KMS-11 (cell line): ENCODE results near the gene CUEDC1.
A peak's percentile ranks its signal among the peaks of the same experiment; 100 is the strongest.

Source experiments
- H2AFZ ChIP-seq: fragments of 200-600 bp; sonication (generic); 2 replicates; pipeline ENCODE4 v1.6.1; 2016; ENCODE audit warnings: antibody characterized with exemption, mixed run types, low read depth
- H3K27ac ChIP-seq: fragments of 200-600 bp; sonication (generic); 2 replicates; pipeline ENCODE4 v1.6.1; 2016; ENCODE audit warnings: mild to moderate bottlenecking, mixed run types
- H3K27me3 ChIP-seq: fragments of 200-600 bp; sonication (generic); 2 replicates; pipeline ENCODE4 v1.6.1; 2017; ENCODE audit warnings: mild to moderate bottlenecking, low read depth, mixed run types, moderate library complexity; ENCODE audit not compliant: insufficient read depth
- H3K36me3 ChIP-seq: fragments of 200-600 bp; sonication (generic); 2 replicates; pipeline ENCODE4 v1.6.1; 2017; ENCODE audit warnings: mild to moderate bottlenecking, mixed run types; ENCODE audit not compliant: insufficient read depth
- H3K4me1 ChIP-seq: fragments of 200-600 bp; sonication (generic); 2 replicates; pipeline ENCODE4 v1.6.1; 2016; ENCODE audit warnings: mild to moderate bottlenecking, low read depth, mixed run types; ENCODE audit not compliant: poor library complexity, severe bottlenecking
- H3K4me2 ChIP-seq: fragments of 200-600 bp; sonication (generic); 2 replicates; pipeline ENCODE4 v1.7.0; 2016; ENCODE audit warnings: mild to moderate bottlenecking, mixed run types
- H3K4me3 ChIP-seq: fragments of 200-600 bp; sonication (generic); IDR thresholded peaks from 2 replicates; pipeline ENCODE4 v1.6.1; 2017; ENCODE audit warnings: low read depth, low read length, mixed read lengths; ENCODE audit not compliant: insufficient read depth
- H3K79me2 ChIP-seq: fragments of 200-600 bp; sonication (generic); 2 replicates; pipeline ENCODE4 v1.6.1; 2016; ENCODE audit warnings: low read depth, mixed run types; ENCODE audit not compliant: insufficient read depth
- H3K9ac ChIP-seq: fragments of 200-600 bp; sonication (generic); 2 replicates; pipeline ENCODE4 v1.6.1; 2016; ENCODE audit warnings: mild to moderate bottlenecking, mixed run types
- H4K20me1 ChIP-seq: fragments of 200-600 bp; sonication (generic); 2 replicates; pipeline ENCODE4 v1.6.1; 2016; ENCODE audit warnings: mild to moderate bottlenecking, mixed run types; ENCODE audit not compliant: insufficient read depth
- TF ChIP-seq, protein P1 (sequence below): fragments of 200-600 bp; sonication (generic); conservative IDR thresholded peaks from 2 replicates; pipeline ENCODE4 v1.6.1; 2017; ENCODE audit warnings: low read depth, mild to moderate bottlenecking, antibody characterized with exemption, low read length, moderate library complexity, mixed read lengths

Gene CUEDC1

DNA sequence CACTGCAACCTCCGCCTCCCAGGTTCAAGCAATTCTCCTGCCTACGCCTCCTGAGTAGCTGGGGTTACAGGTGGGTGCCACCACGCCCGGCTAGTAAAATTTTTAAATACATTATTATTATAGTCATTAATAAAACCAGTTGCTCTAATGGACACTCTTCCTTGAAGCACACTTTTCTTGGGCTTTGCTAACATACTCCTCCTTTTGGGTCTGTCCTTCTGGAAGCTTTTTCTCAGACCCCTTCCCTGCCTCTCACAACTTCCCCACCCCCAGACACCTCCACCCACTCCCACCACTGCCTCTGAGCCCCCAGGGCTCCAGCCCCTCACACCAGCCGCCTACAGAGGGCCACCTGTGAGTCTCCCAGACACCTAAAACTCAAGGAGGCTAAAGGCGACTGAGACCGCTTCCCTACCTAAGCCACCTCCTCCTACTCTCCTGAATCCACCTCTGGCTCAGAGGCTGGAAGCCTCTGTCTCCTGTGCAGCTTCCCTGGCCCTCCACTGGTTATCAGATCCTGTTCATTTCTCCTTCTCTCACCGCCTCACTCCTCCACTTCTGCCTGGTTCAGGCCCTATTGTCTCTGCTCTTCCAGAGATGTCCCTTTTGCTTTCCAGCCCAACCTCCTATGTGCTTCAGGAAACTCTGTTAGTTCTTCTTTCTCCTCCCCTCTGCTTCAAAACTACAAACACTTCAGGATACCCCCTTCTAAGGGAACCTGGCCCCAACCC is 2.1 kb upstream of the CUEDC1 start:
- peak overlapping the region; percentile 99; the same call in 1 of the 2 replicates for H3K4me2 ChIP-seq
- no peak overlapping the region for H3K4me3 ChIP-seq
- H3K79me2 ChIP-seq: no peaks in the 10 kb centered on the region
- no peak overlapping the region for H2AFZ ChIP-seq
- no peak overlapping the region for H3K9ac ChIP-seq
- no peak overlapping the region for H3K27ac ChIP-seq
- H4K20me1 ChIP-seq: no peaks in the 10 kb centered on the region
- H3K4me1 ChIP-seq: peaks cover 23% of the 10 kb centered on the region
- H3K36me3 ChIP-seq: no peaks in the 10 kb centered on the region
- TF ChIP-seq, protein P1, sequence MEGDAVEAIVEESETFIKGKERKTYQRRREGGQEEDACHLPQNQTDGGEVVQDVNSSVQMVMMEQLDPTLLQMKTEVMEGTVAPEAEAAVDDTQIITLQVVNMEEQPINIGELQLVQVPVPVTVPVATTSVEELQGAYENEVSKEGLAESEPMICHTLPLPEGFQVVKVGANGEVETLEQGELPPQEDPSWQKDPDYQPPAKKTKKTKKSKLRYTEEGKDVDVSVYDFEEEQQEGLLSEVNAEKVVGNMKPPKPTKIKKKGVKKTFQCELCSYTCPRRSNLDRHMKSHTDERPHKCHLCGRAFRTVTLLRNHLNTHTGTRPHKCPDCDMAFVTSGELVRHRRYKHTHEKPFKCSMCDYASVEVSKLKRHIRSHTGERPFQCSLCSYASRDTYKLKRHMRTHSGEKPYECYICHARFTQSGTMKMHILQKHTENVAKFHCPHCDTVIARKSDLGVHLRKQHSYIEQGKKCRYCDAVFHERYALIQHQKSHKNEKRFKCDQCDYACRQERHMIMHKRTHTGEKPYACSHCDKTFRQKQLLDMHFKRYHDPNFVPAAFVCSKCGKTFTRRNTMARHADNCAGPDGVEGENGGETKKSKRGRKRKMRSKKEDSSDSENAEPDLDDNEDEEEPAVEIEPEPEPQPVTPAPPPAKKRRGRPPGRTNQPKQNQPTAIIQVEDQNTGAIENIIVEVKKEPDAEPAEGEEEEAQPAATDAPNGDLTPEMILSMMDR: no peak
- H3K27me3 ChIP-seq: peaks cover 51% of the 10 kb centered on the region

DNA sequence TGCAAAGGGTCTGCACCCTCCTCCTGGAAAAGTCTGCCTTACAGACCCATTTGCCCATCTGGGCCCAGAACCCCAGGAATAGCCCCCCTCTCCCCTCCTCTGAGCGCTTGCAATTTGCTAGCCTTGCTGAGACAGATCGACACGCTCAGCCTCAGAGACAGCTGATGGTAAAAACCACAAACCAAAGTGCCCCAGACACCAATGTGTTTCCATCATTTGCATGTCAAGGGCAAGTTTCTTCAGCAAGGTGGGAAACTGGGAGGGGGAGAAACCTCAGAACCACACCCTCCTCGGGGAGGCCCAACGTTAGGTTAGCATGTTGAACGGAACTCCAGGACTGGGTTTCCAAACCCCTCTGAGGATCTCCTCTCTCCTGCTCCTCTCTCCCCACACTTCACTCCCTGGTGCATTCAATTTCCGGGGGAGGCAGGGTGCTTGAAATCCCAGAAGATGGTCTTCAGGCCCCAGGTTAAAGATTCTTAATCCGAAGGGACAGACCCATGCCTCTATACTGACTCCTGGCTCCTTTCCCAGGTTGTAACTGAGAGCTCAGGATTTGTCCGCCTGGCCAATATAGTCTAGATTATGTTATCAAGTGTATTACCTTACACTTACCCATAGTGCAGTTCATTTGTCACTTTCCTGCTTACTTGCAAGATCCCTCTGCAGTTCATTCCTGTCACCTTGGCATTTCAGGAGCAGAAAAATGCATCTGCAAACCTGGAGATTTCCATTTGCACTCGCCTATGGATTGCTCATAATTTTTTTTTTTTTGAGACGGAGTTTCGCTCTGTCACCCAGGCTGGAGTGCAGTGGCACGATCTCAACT is 1.3 kb upstream of the CUEDC1 start:
- TF ChIP-seq, protein P1: no peak
- Histone ChIP-seq H3K27ac (no peak overlapping the region), H3K4me1 (peaks cover 23% of the 10 kb centered on the region), H3K27me3 (peaks cover 54% of the 10 kb centered on the region), H4K20me1 (no peaks in the 10 kb centered on the region), H3K4me3 (no peak overlapping the region), H3K9ac (no peak overlapping the region), H3K79me2 (no peaks in the 10 kb centered on the region), H2AFZ (no peak overlapping the region), H3K4me2 (peak overlapping the region; percentile 99; the same call in 1 of the 2 replicates), H3K36me3 (no peaks in the 10 kb centered on the region)

DNA sequence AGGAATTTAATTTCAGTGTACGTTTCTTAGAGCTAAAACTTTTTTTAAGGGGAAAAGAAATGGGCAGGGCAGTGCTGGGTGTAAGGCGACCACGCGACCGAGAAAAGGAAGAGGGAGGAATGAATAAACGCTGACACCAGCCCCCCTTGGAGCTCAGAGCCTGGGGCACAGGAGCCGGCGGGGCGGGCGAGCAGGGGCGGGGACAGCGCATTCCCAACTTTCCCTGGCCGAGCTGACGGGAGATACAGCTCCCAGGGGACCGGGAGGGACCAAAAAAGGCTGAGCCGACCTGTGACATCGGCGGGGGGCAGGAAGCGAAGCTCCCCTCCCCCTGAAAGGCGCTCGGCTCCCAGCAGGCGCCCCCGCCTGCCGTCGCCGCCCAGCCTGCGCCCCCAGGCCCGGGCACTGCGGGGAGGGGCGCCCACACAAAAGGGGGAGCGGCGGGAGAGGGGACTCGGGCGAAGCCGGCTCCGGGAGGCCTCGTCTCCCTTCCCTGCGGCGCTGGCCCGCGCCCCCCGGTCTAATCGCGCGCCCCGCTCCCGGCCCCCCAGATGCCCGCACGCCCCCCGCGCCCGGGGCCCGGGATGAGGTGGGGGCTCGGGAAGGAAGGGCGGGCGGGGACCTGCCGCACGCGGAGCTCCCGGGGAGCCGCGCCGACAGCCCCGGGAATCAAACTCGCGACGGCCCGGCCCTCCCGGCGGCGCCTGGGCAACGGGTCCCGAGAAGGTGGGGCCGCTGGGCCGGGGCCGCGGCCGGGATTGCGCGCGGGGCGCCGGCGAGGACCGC is 622 bp downstream of the CUEDC1 start:
- Histone ChIP-seq H2AFZ (no peak overlapping the region), H3K79me2 (no peaks in the 10 kb centered on the region), H3K4me1 (peaks cover 40% of the 10 kb centered on the region), H3K27ac (no peak overlapping the region), H3K4me3 (no peak overlapping the region), H3K9ac (no peak overlapping the region), H3K36me3 (no peaks in the 10 kb centered on the region), H4K20me1 (no peaks in the 10 kb centered on the region), H3K4me2 (peak overlapping the region; percentile 46; the same call in 1 of the 2 replicates), H3K27me3 (peaks cover 54% of the 10 kb centered on the region)
- TF ChIP-seq, protein P1: no peak

DNA sequence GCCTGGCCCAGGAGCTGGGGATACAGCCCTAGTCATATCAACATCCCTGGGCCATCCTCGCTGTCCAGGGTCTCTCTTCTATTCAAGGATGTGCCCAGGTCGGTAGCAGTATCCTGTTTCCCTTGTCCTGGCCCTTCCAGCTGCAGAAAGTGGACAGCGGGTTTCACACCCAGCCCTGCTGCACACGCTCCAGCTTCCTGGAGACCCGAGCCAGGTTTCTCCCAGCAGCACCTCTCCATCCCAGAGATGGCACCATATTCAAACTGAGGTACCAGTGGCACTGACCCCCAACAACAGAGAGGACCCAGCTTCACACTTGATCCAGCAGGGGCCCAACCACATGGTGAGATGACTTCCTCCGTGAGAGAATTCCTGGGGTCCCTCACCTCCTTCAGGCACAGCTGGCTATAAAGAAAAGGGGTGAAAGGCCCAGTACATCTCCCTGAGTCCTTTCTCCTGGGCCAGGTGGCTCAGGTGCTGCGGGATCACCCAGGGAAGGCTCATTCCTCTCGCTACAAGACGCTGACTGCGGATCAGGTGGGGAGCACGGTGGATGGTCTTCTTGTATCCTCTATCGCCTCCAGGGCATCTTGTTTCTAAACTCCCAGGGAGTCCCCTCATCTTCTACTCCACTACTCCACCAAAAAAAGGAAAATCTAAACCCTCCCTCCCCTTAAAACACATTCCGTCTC is 1.4 kb downstream of the CUEDC1 start:
- no peaks in the 10 kb centered on the region for H3K79me2 ChIP-seq
- no peaks in the 10 kb centered on the region for H4K20me1 ChIP-seq
- H2AFZ ChIP-seq: no peak overlapping the region
- no peak overlapping the region for H3K9ac ChIP-seq
- TF ChIP-seq, protein P1: no peak
- no peak overlapping the region for H3K4me3 ChIP-seq
- no peak overlapping the region for H3K27ac ChIP-seq
- H3K4me1 ChIP-seq: peaks cover 48% of the 10 kb centered on the region
- peak overlapping the region; percentile 46; the same call in 1 of the 2 replicates for H3K4me2 ChIP-seq
- H3K36me3 ChIP-seq: no peaks in the 10 kb centered on the region
- peaks cover 54% of the 10 kb centered on the region for H3K27me3 ChIP-seq
